ENCODE results near the gene PAGR1.
"Not testable (repeated sequence)": the region's sequence is repeated elsewhere in the genome, so short reads cannot be mapped to it uniquely, and the experiment has no call there.

The PAGR1 gene

GRCh38 chr16:29815793-29816693 is at the start of gene PAGR1:
Gene PAGR1 (plus strand): TSS chr16:29816152. CDS start chr16:29816526, 374 bp downstream.
- DNase-seq = peak; percentile 98

- no peak for DNase-seq
These were observed 49.4 kb upstream of the PAGR1 start for GRCh38 chr16:29766571-29766970.

- DNase-seq = no peak
These were observed 48.9 kb upstream of the PAGR1 start for GRCh38 chr16:29767062-29767461.

GRCh38 chr16:29769507-29769906 is 46.4 kb upstream of the PAGR1 start:
- DNase-seq = no peak

GRCh38 chr16:29770250-29770929 is 45.6 kb upstream of the PAGR1 start:
- no peak for DNase-seq

GRCh38 chr16:29772330-29772729 is 43.6 kb upstream of the PAGR1 start:
- DNase-seq = not testable (repeated sequence)

GRCh38 chr16:29774730-29775129 is 41.2 kb upstream of the PAGR1 start:
- no peak for DNase-seq

GRCh38 chr16:29775742-29776408 is 40.1 kb upstream of the PAGR1 start:
- no peak for DNase-seq

- peak; percentile 25 for DNase-seq
These were observed 38.2 kb upstream of the PAGR1 start, which contains the start of gene ZG16 for GRCh38 chr16:29777576-29778350. Gene ZG16 (plus strand): TSS chr16:29778256. CDS start chr16:29779267, 1,011 bp downstream.

GRCh38 chr16:29779474-29779873 is 36.5 kb upstream of the PAGR1 start:
- no peak for DNase-seq

GRCh38 chr16:29783094-29783953 is 32.6 kb upstream of the PAGR1 start:
- not testable (repeated sequence) for DNase-seq

- no peak for DNase-seq
These were observed 31.8 kb upstream of the PAGR1 start for GRCh38 chr16:29784157-29784556.

GRCh38 chr16:29784901-29785500 is 31.0 kb upstream of the PAGR1 start:
- no peak for DNase-seq

- not testable (repeated sequence) for DNase-seq
These were observed 28.8 kb upstream of the PAGR1 start for GRCh38 chr16:29787155-29787554.

GRCh38 chr16:29789775-29790182 is 26.2 kb upstream of the PAGR1 start:
- no peak for DNase-seq

- DNase-seq = peak; percentile 96
These were observed 25.6 kb upstream of the PAGR1 start, which contains the start of gene KIF22 for GRCh38 chr16:29790183-29790948. Gene KIF22 (plus strand): TSS chr16:29790751. CDS start chr16:29790760, 9 bp downstream.

- no peak for DNase-seq
These were observed 24.8 kb upstream of the PAGR1 start for GRCh38 chr16:29790949-29791844.

GRCh38 chr16:29791845-29792807 is 23.8 kb upstream of the PAGR1 start:
- DNase-seq = no peak
